Stimulated activated CD4-positive, alpha-beta T cell treated with anti-CD3 and anti-CD28 coated beads, TNF-alpha, amount 100 ng/mL, for 1 hour (primary cell): ENCODE data around the gene MED26.

Experiments
- DNase-seq, 3 donors: peaks; one replicate each; pipeline ENCODE4 v3.0.0-alpha.2; 2020; ENCODE audit warnings: low read depth in 3 of 3, low spot score in 1 of 3

MED26 gene

GRCh38 chr19:16650821-16651220 lies 22.8 kb upstream of the MED26 start:
- no peak for DNase-seq

GRCh38 chr19:16649734-16650133 lies 21.7 kb upstream of the MED26 start:
- DNase-seq: no peak

GRCh38 chr19:16645140-16645539 lies 17.1 kb upstream of the MED26 start:
- DNase-seq: no peak

GRCh38 chr19:16641695-16642094 lies 13.7 kb upstream of the MED26 start:
- no peak for DNase-seq

GRCh38 chr19:16640951-16641350 lies 12.9 kb upstream of the MED26 start:
- DNase-seq: no peak

GRCh38 chr19:16638666-16639065 lies 10.7 kb upstream of the MED26 start:
- no peak for DNase-seq

GRCh38 chr19:16637535-16637934 lies 9.5 kb upstream of the MED26 start:
- no peak for DNase-seq

- DNase-seq: no peak
These were observed 3.5 kb upstream of the MED26 start for GRCh38 chr19:16631465-16631864.

GRCh38 chr19:16628984-16629691 lies 1.1 kb upstream of the MED26 start:
- DNase-seq: no peak

- no peak for DNase-seq
These were observed 149 bp downstream of the MED26 start for GRCh38 chr19:16627928-16628182.

GRCh38 chr19:16627193-16627927 lies 644 bp downstream of the MED26 start:
- no peak for DNase-seq

GRCh38 chr19:16626796-16627192 lies 1.2 kb downstream of the MED26 start:
- no peak for DNase-seq

- DNase-seq: no peak
These were observed 2.6 kb downstream of the MED26 start for GRCh38 chr19:16625163-16625958.

- DNase-seq: no peak
These were observed 3.8 kb downstream of the MED26 start for GRCh38 chr19:16624236-16624635.

- no peak for DNase-seq
These were observed 4.4 kb downstream of the MED26 start for GRCh38 chr19:16623576-16623975.

GRCh38 chr19:16623066-16623465 lies 4.9 kb downstream of the MED26 start:
- DNase-seq: no peak

GRCh38 chr19:16621165-16621800 lies 6.7 kb downstream of the MED26 start:
- no peak for DNase-seq

GRCh38 chr19:16620584-16620983 lies 7.4 kb downstream of the MED26 start:
- no peak for DNase-seq

GRCh38 chr19:16620018-16620417 lies 8.0 kb downstream of the MED26 start:
- no peak for DNase-seq

- no peak for DNase-seq
These were observed 8.5 kb downstream of the MED26 start for GRCh38 chr19:16619457-16619856.

GRCh38 chr19:16618248-16618647 lies 9.8 kb downstream of the MED26 start:
- no peak for DNase-seq

GRCh38 chr19:16615808-16616207 lies 12.2 kb downstream of the MED26 start:
- no peak for DNase-seq
